Left lung (tissue), 10 donors: ENCODE results near the gene KYNU. TPM values are rescaled to one million over a fixed set of nuclear protein-coding genes. Genes with fewer than 3 reads are reported as not detected.
A peak's percentile ranks its signal among the peaks of the same experiment; 100 is the strongest.
"Not testable (repeated sequence)": the region's sequence is repeated elsewhere in the genome, so short reads cannot be mapped to it uniquely, and the experiment has no call there.

ENCODE experiments used
- ATAC-seq: fragments of 200-7000 bp; cut with Tn5 transposase; one replicate; pipeline ENCODE4 v1.9.1; 2020; ENCODE audit warnings: moderate library complexity
- DNase-seq, 4 donors: peaks; one replicate each; pipeline ENCODE4 v3.0.0-alpha.2; 2013 to 2020
- H3K27ac ChIP-seq, 2 donors: fragments of 200-600 bp; sonication (generic) in 1 of 2; one replicate each; pipeline versions ENCODE4 v1.5.0 to v1.8.0; 2020 to 2021
- H3K27me3 ChIP-seq, 2 donors: fragments of 200-600 bp; sonication (generic) in 1 of 2; one replicate each; pipeline versions ENCODE4 v1.5.0 to v1.8.0; 2020 to 2021
- H3K36me3 ChIP-seq, 2 donors: fragments of 200-600 bp; sonication (generic) in 1 of 2; one replicate each; pipeline versions ENCODE4 v1.5.0 to v1.8.0; 2020 to 2021
- H3K4me1 ChIP-seq, 2 donors: fragments of 200-600 bp; one replicate each; pipeline ENCODE4 v1.8.0; 2021
- H3K4me3 ChIP-seq, 2 donors: fragments of 200-600 bp; sonication (generic) in 1 of 2; one replicate each; pipeline versions ENCODE4 v1.5.0 to v1.8.0; 2020 to 2021; ENCODE audit warnings: mild to moderate bottlenecking in 1 of 2
- H3K9me3 ChIP-seq, 2 donors: fragments of 200-600 bp; sonication (generic) in 1 of 2; one replicate each; pipeline versions ENCODE4 v1.5.0 to v1.8.0; 2020 to 2021
- CTCF ChIP-seq, 2 donors: fragments of 200-600 bp; sonication (generic) in 1 of 2; IDR thresholded peaks; one replicate each; pipeline versions ENCODE4 v1.5.0 to v1.8.0; 2021; ENCODE audit warnings: antibody characterized with exemption in 2 of 2
- intact Hi-C, 2 donors: fragments of 100-400 bp; cut with DNase I; formaldehyde crosslinking; loops; one replicate each; pipeline versions ENCODE4 v1.11.2 to v1.14.2; 2022
- polyA plus RNA-seq, 6 donors: library from polyadenylated mRNA; unstranded; fragments of 120-200 nt; gene quantifications; one replicate each; pipeline ENCODE4 v1.2.1, GENCODE V29; 2013; ENCODE audit not compliant: insufficient read length in 6 of 6
- total RNA-seq, 2 donors: library from RNA; stranded (reverse); fragmentation: NEBNext Ultra II Directional; extraction: Animal tissue kit (Norgen Biotek cat#: 25700); gene quantifications; one replicate each; pipeline ENCODE4 v1.2.1, GENCODE V29; 2021
- donor health status: DM: no; HTN: yes; CAD: no.
- donor health status: DM: no; HTN: no; CAD: no.

The KYNU gene
- total and polyA plus RNA-seq, 8 donors = 0.72 to 29.7 (median 0.84) TPM

GRCh38 chr2:142880279-142880678 lies 2.8 kb downstream of the KYNU start:
- H3K27me3 ChIP-seq = no peaks in the 10 kb centered on the region
- intact Hi-C loops = no loop called here
- peak overlapping the region in 1 of 2 donors; percentile 33 for H3K4me3 ChIP-seq
- no peak for TF ChIP-seq CTCF (IDR thresholded peaks at IDR 0.05)
- no peak for ATAC-seq
- H3K36me3 ChIP-seq = peaks cover 0 to 1% of the 10 kb centered on the region in 2 donors
- peaks cover 0 to 9% of the 10 kb centered on the region in 2 donors for H3K4me1 ChIP-seq
- DNase-seq = no peak
- H3K27ac ChIP-seq = no peak overlapping the region
- H3K9me3 ChIP-seq = no peaks in the 10 kb centered on the region

GRCh38 chr2:142881619-142882018 lies 4.2 kb downstream of the KYNU start:
- no peak for DNase-seq
- no peak for ATAC-seq
- Histone ChIP-seq H3K4me1 (peaks cover 0 to 5% of the 10 kb centered on the region in 2 donors), H3K9me3 (no peaks in the 10 kb centered on the region), H3K4me3 (no peak overlapping the region), H3K36me3 (peaks cover 0 to 8% of the 10 kb centered on the region in 2 donors), H3K27ac (no peak overlapping the region), H3K27me3 (no peaks in the 10 kb centered on the region)
- intact Hi-C loops = no loop called here
- TF ChIP-seq CTCF (IDR thresholded peaks at IDR 0.05) = no peak

- intact Hi-C loops, H3K27me3 ChIP-seq, H3K36me3 ChIP-seq, ATAC-seq, H3K4me1 ChIP-seq, H3K9me3 ChIP-seq, H3K4me3 ChIP-seq, DNase-seq, H3K27ac ChIP-seq: not testable (repeated sequence)
Measured at GRCh38 chr2:142882500-142882899, 5.0 kb downstream of the KYNU start.

- no peaks in the 10 kb centered on the region for H3K27me3 ChIP-seq
- no peak for ATAC-seq
- no peak for TF ChIP-seq CTCF (IDR thresholded peaks at IDR 0.05)
- H3K4me1 ChIP-seq = no peaks in the 10 kb centered on the region
- no peak overlapping the region for H3K27ac ChIP-seq
- no peak for DNase-seq
- peaks cover 0 to 13% of the 10 kb centered on the region in 2 donors for H3K36me3 ChIP-seq
- intact Hi-C loops = no loop called here
- no peaks in the 10 kb centered on the region for H3K9me3 ChIP-seq
- no peak overlapping the region for H3K4me3 ChIP-seq
Measured at GRCh38 chr2:142883526-142883925, 6.1 kb downstream of the KYNU start.

- H3K27ac ChIP-seq = no peak overlapping the region
- intact Hi-C loops = no loop called here
Measured at GRCh38 chr2:142885543-142885942, 8.1 kb downstream of the KYNU start.

More at GRCh38 chr2:142885543-142885942, 8.1 kb downstream of the KYNU start:
- ATAC-seq = no peak
- Histone ChIP-seq H3K27me3 (no peaks in the 10 kb centered on the region), H3K36me3 (peaks cover 0 to 13% of the 10 kb centered on the region in 2 donors), H3K9me3 (no peaks in the 10 kb centered on the region), H3K4me1 (no peaks in the 10 kb centered on the region), H3K4me3 (no peak overlapping the region)
- no peak for DNase-seq
- TF ChIP-seq CTCF (IDR thresholded peaks at IDR 0.05) = no peak
